Activated CD4-positive, alpha-beta T cell treated with anti-CD3 and anti-CD28 coated beads, Interleukin-2, amount 10 ng/mL, durations not matched to agents 24 days and 14 days (primary cell): ENCODE data around the gene ZNF469. TPM values are rescaled to one million over a fixed set of nuclear protein-coding genes. Genes with fewer than 3 reads are reported as not detected.

Source experiments
- DNase-seq: peaks from one replicate; pipeline ENCODE4 v3.0.0; 2022
- H3K27ac Mint-ChIP-seq: one replicate; pipeline ENCODE4 v1.8.0; 2022; ENCODE audit warnings: mild to moderate bottlenecking, mixed read lengths
- H3K27me3 Mint-ChIP-seq: one replicate; pipeline ENCODE4 v1.8.0; 2022; ENCODE audit warnings: mixed read lengths
- H3K36me3 Mint-ChIP-seq: one replicate; pipeline ENCODE4 v1.8.0; 2022; ENCODE audit warnings: low read depth, mild to moderate bottlenecking, mixed read lengths
- H3K4me1 Mint-ChIP-seq: one replicate; pipeline ENCODE4 v1.8.0; 2021; ENCODE audit warnings: mixed read lengths
- H3K4me3 Mint-ChIP-seq: one replicate; pipeline ENCODE4 v1.8.0; 2022; ENCODE audit warnings: mild to moderate bottlenecking, moderate library complexity, mixed read lengths
- H3K9me3 Mint-ChIP-seq: one replicate; pipeline ENCODE4 v1.8.0; 2021; ENCODE audit warnings: mixed read lengths
- intact Hi-C: fragments of 100-400 bp; cut with micrococcal nuclease; formaldehyde crosslinking; loops from one replicate; pipeline ENCODE4 v1.15.1; 2023
- total RNA-seq: library from RNA; stranded (reverse); gene quantifications from 2 replicates; pipeline ENCODE4 v1.2.3, GENCODE V29; 2022

The ZNF469 gene
- total RNA-seq, 1 donor from 2014 or later = 0.63 TPM

GRCh38 chr16:88384222-88385111 is 1.7 kb downstream of the ZNF469 start:
- Mint-ChIP-seq H3K9me3 (no peaks in the 10 kb centered on the region), H3K27ac (no peak overlapping the region), H3K36me3 (peaks cover 2% of the 10 kb centered on the region), H3K27me3 (peaks cover 28% of the 10 kb centered on the region), H3K4me1 (no peaks in the 10 kb centered on the region), H3K4me3 (no peak overlapping the region)
- DNase-seq = no peak
- intact Hi-C loops = no loop called here

- intact Hi-C loops = no loop called here
- H3K27ac Mint-ChIP-seq = no peak overlapping the region
- no peaks in the 10 kb centered on the region for H3K9me3 Mint-ChIP-seq
- H3K4me3 Mint-ChIP-seq = no peak overlapping the region
- peaks cover 28% of the 10 kb centered on the region for H3K27me3 Mint-ChIP-seq
- H3K4me1 Mint-ChIP-seq = no peaks in the 10 kb centered on the region
- DNase-seq = no peak
- H3K36me3 Mint-ChIP-seq = peaks cover 2% of the 10 kb centered on the region
Observed at GRCh38 chr16:88385112-88385594, 2.4 kb downstream of the ZNF469 start.

GRCh38 chr16:88385831-88386815 is 3.4 kb downstream of the ZNF469 start:
- no peaks in the 10 kb centered on the region for H3K9me3 Mint-ChIP-seq
- peaks cover 28% of the 10 kb centered on the region for H3K27me3 Mint-ChIP-seq
- no peak overlapping the region for H3K27ac Mint-ChIP-seq
- H3K4me3 Mint-ChIP-seq = no peak overlapping the region
- H3K36me3 Mint-ChIP-seq = peaks cover 2% of the 10 kb centered on the region
- DNase-seq = no peak
- intact Hi-C loops = no loop called here
- no peaks in the 10 kb centered on the region for H3K4me1 Mint-ChIP-seq

- Mint-ChIP-seq H3K36me3 (peaks cover 2% of the 10 kb centered on the region), H3K27me3 (peaks cover 25% of the 10 kb centered on the region), H3K4me1 (no peaks in the 10 kb centered on the region), H3K4me3 (no peak overlapping the region), H3K9me3 (no peaks in the 10 kb centered on the region), H3K27ac (no peak overlapping the region)
- intact Hi-C loops = no loop called here
- no peak for DNase-seq
Observed at GRCh38 chr16:88387180-88387765, 4.5 kb downstream of the ZNF469 start.

- Mint-ChIP-seq H3K36me3 (no peaks in the 10 kb centered on the region), H3K9me3 (no peaks in the 10 kb centered on the region), H3K27ac (no peak overlapping the region), H3K4me3 (no peak overlapping the region), H3K4me1 (no peaks in the 10 kb centered on the region), H3K27me3 (peaks cover 21% of the 10 kb centered on the region)
- no peak for DNase-seq
- intact Hi-C loops = no loop called here
Observed at GRCh38 chr16:88387941-88388627, 5.3 kb downstream of the ZNF469 start.

GRCh38 chr16:88389191-88389590 is 6.4 kb downstream of the ZNF469 start:
- no peak overlapping the region for H3K27ac Mint-ChIP-seq
- no peaks in the 10 kb centered on the region for H3K4me1 Mint-ChIP-seq
- H3K27me3 Mint-ChIP-seq = peaks cover 18% of the 10 kb centered on the region
- no peaks in the 10 kb centered on the region for H3K36me3 Mint-ChIP-seq
- intact Hi-C loops = no loop called here
- no peaks in the 10 kb centered on the region for H3K9me3 Mint-ChIP-seq
- no peak for DNase-seq
- no peak overlapping the region for H3K4me3 Mint-ChIP-seq

- Mint-ChIP-seq H3K27me3 (peaks cover 13% of the 10 kb centered on the region), H3K27ac (no peak overlapping the region), H3K9me3 (no peaks in the 10 kb centered on the region), H3K4me3 (no peak overlapping the region), H3K4me1 (no peaks in the 10 kb centered on the region), H3K36me3 (no peaks in the 10 kb centered on the region)
- intact Hi-C loops = no loop called here
- DNase-seq = no peak
Observed at GRCh38 chr16:88389621-88390160, 6.9 kb downstream of the ZNF469 start.

GRCh38 chr16:88390265-88390664 is 7.5 kb downstream of the ZNF469 start:
- H3K27me3 Mint-ChIP-seq = peaks cover 7% of the 10 kb centered on the region
- no peak overlapping the region for H3K4me3 Mint-ChIP-seq
- no peaks in the 10 kb centered on the region for H3K4me1 Mint-ChIP-seq
- intact Hi-C loops = no loop called here
- DNase-seq = no peak
- H3K27ac Mint-ChIP-seq = no peak overlapping the region
- H3K9me3 Mint-ChIP-seq = no peaks in the 10 kb centered on the region
- H3K36me3 Mint-ChIP-seq = no peaks in the 10 kb centered on the region

- Mint-ChIP-seq H3K4me3 (no peak overlapping the region), H3K27ac (no peak overlapping the region), H3K36me3 (no peaks in the 10 kb centered on the region), H3K27me3 (peaks cover 2% of the 10 kb centered on the region), H3K4me1 (no peaks in the 10 kb centered on the region), H3K9me3 (no peaks in the 10 kb centered on the region)
- intact Hi-C loops = no loop called here
- DNase-seq = no peak
Observed at GRCh38 chr16:88390735-88391134, 8.0 kb downstream of the ZNF469 start.

GRCh38 chr16:88391144-88391850 is 8.5 kb downstream of the ZNF469 start:
- intact Hi-C loops = no loop called here
- Mint-ChIP-seq H3K36me3 (no peaks in the 10 kb centered on the region), H3K4me3 (no peak overlapping the region), H3K27ac (no peak overlapping the region), H3K4me1 (no peaks in the 10 kb centered on the region), H3K27me3 (peaks cover 1% of the 10 kb centered on the region), H3K9me3 (no peaks in the 10 kb centered on the region)
- DNase-seq = no peak

GRCh38 chr16:88392111-88392510 is 9.4 kb downstream of the ZNF469 start:
- no peak overlapping the region for H3K4me3 Mint-ChIP-seq
- no peaks in the 10 kb centered on the region for H3K9me3 Mint-ChIP-seq
- no peak overlapping the region for H3K27ac Mint-ChIP-seq
- no peaks in the 10 kb centered on the region for H3K4me1 Mint-ChIP-seq
- H3K36me3 Mint-ChIP-seq = no peaks in the 10 kb centered on the region
- no peaks in the 10 kb centered on the region for H3K27me3 Mint-ChIP-seq
- no peak for DNase-seq
- intact Hi-C loops = no loop called here

- Mint-ChIP-seq H3K4me3 (no peak overlapping the region), H3K27me3 (no peaks in the 10 kb centered on the region), H3K27ac (no peak overlapping the region), H3K4me1 (no peaks in the 10 kb centered on the region), H3K36me3 (no peaks in the 10 kb centered on the region), H3K9me3 (no peaks in the 10 kb centered on the region)
- intact Hi-C loops = no loop called here
- no peak for DNase-seq
Observed at GRCh38 chr16:88392616-88393015, 9.9 kb downstream of the ZNF469 start.
